Measurements from ENCODE around the gene MRPL21. TPM values are rescaled to one million over a fixed set of nuclear protein-coding genes. Genes with fewer than 3 reads are reported as not detected.

MRPL21 gene
- polyA plus RNA-seq (85.8 to 120 TPM (median 115 TPM) in 3 replicates), polyA minus RNA-seq (26.2 to 34.7 TPM (median 31.8 TPM) in 3 replicates)
- polyA plus RNA-seq (2011; ENCODE audit: low read depth), result 39.1 TPM
- polyA plus RNA-seq (2011; cell fraction: cytosol; rRNA removed), result 69.4 and 91.8 TPM in 2 replicates
- 38.2 and 40.5 TPM in 2 replicates for polyA plus RNA-seq (2011; cell fraction: nucleus; rRNA removed)
- 65.3 and 103 TPM in 2 replicates for polyA plus RNA-seq (2012; ENCODE audit: low replicate concordance)
- polyA minus RNA-seq (2011; cell fraction: cytosol; rRNA and poly(A)+ RNA removed), result 67.5 TPM
- polyA minus RNA-seq (2011; cell fraction: nucleus; rRNA and poly(A)+ RNA removed), result 12.7 and 12.9 TPM in 2 replicates

DNA sequence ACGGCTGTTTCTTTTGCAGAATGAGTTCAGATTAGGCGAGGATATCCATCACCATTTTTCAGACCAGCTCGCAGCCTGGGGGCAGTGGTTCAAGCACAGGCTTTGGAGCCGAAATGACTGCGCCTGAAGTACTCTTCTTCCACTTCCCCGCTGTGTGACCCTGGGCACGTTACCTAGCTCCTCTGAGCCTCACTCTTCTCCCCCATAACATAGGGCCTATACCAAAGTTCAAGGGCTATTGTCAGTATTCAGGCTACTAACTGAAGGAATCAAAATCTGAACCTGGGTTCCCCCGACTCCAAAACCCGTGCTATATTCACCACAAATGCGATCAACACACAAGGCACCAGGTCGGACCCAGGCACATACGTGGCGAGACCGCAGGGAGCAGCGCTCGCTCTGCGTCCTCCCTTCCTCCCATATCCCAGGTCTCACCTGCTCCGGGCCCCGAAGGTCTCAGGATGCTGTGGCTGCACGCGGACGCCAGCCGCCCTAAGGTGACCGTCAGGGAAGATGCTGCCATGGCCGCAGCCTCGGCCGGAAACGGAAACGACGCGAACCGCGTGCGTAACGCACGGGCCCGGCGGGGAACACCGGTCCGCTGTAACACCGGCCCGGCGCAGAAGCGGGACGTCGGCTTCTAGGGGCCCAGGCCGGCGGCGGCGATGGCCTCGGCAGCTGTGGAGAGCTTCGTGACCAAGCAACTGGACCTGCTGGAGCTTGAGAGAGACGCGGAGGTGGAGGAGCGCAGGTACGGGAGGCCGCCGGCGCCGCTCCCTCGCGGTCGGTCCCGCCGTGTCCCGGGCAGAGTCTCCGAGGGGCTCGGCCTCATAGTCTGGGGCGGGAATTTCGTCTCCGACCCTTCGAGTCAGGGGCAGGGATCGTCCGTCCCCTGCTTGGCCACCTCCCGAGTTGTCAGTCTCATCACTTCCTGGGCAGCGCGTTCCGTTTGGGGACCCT lies at the start of gene MRPL21, which contains the start of gene IGHMBP2:
Gene MRPL21 (minus strand): TSS at position 545 of the 960 bp plus-strand sequence. CDS start 22 bp downstream, at position 523.
Gene IGHMBP2 (plus strand): TSS at position 604 of the 960 bp plus-strand sequence. CDS start 62 bp downstream, at position 666.
- Histone ChIP-seq H3K4me3 (ENCODE audit: control insufficient read depth in 2 of 3, extremely low read depth in 1 of 3, insufficient read depth in 2 of 3, low read depth in 1 of 3, low read length in 3 of 3) (peak within 1 kb of the TSS; percentile 53 to 96 (median 92)), H3K9me1 (ENCODE audit: control insufficient read depth, extremely low read depth, insufficient read depth, low read length) (no peaks in the 10 kb centered on the region), H3K9me3 (ENCODE audit: control insufficient read depth, low read depth, low read length) (no peaks in the 10 kb centered on the region), H3K4me1 (ENCODE audit: control insufficient read depth, extremely low read depth, insufficient read depth, low read length) (peaks cover 19% of the 10 kb centered on the region), H3K27me3 (ENCODE audit: control insufficient read depth, extremely low read depth, insufficient read depth, low read length) (no peaks in the 10 kb centered on the region), H3K27ac (ENCODE audit: control insufficient read depth, insufficient read depth, low read length) (peak within 1 kb of the TSS; percentile 84), H2AFZ (ENCODE audit: control insufficient read depth, low read length) (peak within 1 kb of the TSS; percentile 99), H3K79me2 (ENCODE audit: control insufficient read depth, insufficient read depth, low read length) (peaks cover 56% of the 10 kb centered on the region), H3K36me3 (ENCODE audit: control insufficient read depth in 2 of 2, extremely low read depth in 1 of 2, insufficient read depth in 2 of 2, low read length in 2 of 2) (peaks cover 20 to 23% of the 10 kb centered on the region in 2 experiments), H4K20me1 (ENCODE audit: control insufficient read depth, extremely low read depth, insufficient read depth, low read length) (no peaks in the 10 kb centered on the region), H3K4me2 (ENCODE audit: control insufficient read depth, extremely low read depth, insufficient read depth, low read depth, low read length) (peak within 1 kb of the TSS; percentile 93), H3K9ac (ENCODE audit: control insufficient read depth, extremely low read depth, insufficient read depth, low read length) (peak within 1 kb of the TSS; percentile 94)
- dilution Hi-C loops (cut with MboI; ENCODE audit: extremely low pct_ligation_motif_present, low sequenced_read_pairs), result no loop called here
- TF ChIP-seq EZH2 (IDR thresholded peaks at IDR 0.05; ENCODE audit: low read length), result no peak
- TF ChIP-seq, protein P1, sequence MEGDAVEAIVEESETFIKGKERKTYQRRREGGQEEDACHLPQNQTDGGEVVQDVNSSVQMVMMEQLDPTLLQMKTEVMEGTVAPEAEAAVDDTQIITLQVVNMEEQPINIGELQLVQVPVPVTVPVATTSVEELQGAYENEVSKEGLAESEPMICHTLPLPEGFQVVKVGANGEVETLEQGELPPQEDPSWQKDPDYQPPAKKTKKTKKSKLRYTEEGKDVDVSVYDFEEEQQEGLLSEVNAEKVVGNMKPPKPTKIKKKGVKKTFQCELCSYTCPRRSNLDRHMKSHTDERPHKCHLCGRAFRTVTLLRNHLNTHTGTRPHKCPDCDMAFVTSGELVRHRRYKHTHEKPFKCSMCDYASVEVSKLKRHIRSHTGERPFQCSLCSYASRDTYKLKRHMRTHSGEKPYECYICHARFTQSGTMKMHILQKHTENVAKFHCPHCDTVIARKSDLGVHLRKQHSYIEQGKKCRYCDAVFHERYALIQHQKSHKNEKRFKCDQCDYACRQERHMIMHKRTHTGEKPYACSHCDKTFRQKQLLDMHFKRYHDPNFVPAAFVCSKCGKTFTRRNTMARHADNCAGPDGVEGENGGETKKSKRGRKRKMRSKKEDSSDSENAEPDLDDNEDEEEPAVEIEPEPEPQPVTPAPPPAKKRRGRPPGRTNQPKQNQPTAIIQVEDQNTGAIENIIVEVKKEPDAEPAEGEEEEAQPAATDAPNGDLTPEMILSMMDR (optimal IDR thresholded peaks at IDR 0.05 in 1 of 3, IDR thresholded peaks at IDR 0.05 in 1 of 3, conservative IDR thresholded peaks at IDR 0.05 in 1 of 3; ENCODE audit: extremely low read depth in 1 of 3, insufficient read depth in 2 of 3, low read length in 3 of 3), result no peak
- no peak for FAIRE-seq
- no peak for DNase-seq (ENCODE audit: low read depth, low spot score)

DNA sequence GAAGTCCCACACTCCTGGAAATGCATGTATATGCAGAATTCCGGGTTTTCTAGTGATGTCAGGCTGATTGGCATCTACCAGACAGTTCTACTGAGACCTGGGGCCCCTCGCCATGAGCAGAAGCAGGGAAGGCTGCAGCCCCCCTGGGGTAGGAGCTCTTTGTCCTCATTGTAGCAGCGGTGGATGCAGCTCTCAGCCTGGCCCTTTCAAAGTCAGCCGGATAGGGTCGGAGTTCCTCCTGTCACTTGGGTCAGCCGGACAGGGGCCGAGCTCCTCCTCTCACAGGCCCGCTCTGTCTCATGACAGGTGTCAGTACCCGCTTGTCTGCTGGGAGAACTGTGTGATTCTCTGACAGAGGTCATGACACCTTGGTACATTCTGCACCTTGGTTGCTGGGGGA lies 47.1 kb upstream of the MRPL21 start:
- DNase-seq (ENCODE audit: low read depth, low spot score) (no peak), FAIRE-seq (no peak)
- Histone ChIP-seq H3K79me2 (ENCODE audit: control insufficient read depth, insufficient read depth, low read length) (no peaks in the 10 kb centered on the region), H4K20me1 (ENCODE audit: control insufficient read depth, extremely low read depth, insufficient read depth, low read length) (no peaks in the 10 kb centered on the region), H3K9me3 (ENCODE audit: control insufficient read depth, low read depth, low read length) (no peaks in the 10 kb centered on the region), H3K27ac (ENCODE audit: control insufficient read depth, insufficient read depth, low read length) (no peak overlapping the region), H3K9me1 (ENCODE audit: control insufficient read depth, extremely low read depth, insufficient read depth, low read length) (no peaks in the 10 kb centered on the region), H3K9ac (ENCODE audit: control insufficient read depth, extremely low read depth, insufficient read depth, low read length) (no peak overlapping the region), H3K4me2 (ENCODE audit: control insufficient read depth, extremely low read depth, insufficient read depth, low read depth, low read length) (no peak overlapping the region), H3K27me3 (ENCODE audit: control insufficient read depth, extremely low read depth, insufficient read depth, low read length) (peaks cover 10% of the 10 kb centered on the region), H2AFZ (ENCODE audit: control insufficient read depth, low read length) (no peak overlapping the region), H3K36me3 (ENCODE audit: control insufficient read depth in 2 of 2, extremely low read depth in 1 of 2, insufficient read depth in 2 of 2, low read length in 2 of 2) (no peaks in the 10 kb centered on the region), H3K4me1 (ENCODE audit: control insufficient read depth, extremely low read depth, insufficient read depth, low read length) (peaks cover 6% of the 10 kb centered on the region), H3K4me3 (ENCODE audit: control insufficient read depth in 2 of 3, extremely low read depth in 1 of 3, insufficient read depth in 2 of 3, low read depth in 1 of 3, low read length in 3 of 3) (no peak overlapping the region)
- dilution Hi-C loops (cut with MboI; ENCODE audit: extremely low pct_ligation_motif_present, low sequenced_read_pairs), result no loop called here
- TF ChIP-seq EZH2 (IDR thresholded peaks at IDR 0.05; ENCODE audit: low read length), result no peak
- TF ChIP-seq, protein P1 (optimal IDR thresholded peaks at IDR 0.05 in 1 of 3, IDR thresholded peaks at IDR 0.05 in 1 of 3, conservative IDR thresholded peaks at IDR 0.05 in 1 of 3; ENCODE audit: extremely low read depth in 1 of 3, insufficient read depth in 2 of 3, low read length in 3 of 3), result no peak

Measured in keratinocyte (primary cell).